ENCODE data around the gene ZNF185. TPM values are rescaled to one million over a fixed set of nuclear protein-coding genes. Genes with fewer than 3 reads are reported as not detected.

The ZNF185 gene
- total RNA-seq, 2 donors from 2014 or later = 2.3 TPM

- no peaks in the 10 kb centered on the region for H3K9me3 Mint-ChIP-seq
- H3K4me1 Mint-ChIP-seq = no peaks in the 10 kb centered on the region
- no peak overlapping the region for H3K4me3 Mint-ChIP-seq
- no peaks in the 10 kb centered on the region for H3K36me3 Mint-ChIP-seq (ENCODE audit: low read depth)
- ATAC-seq (replicated peaks) = no peak
- peaks cover 8% of the 10 kb centered on the region for H3K27me3 Mint-ChIP-seq
- H3K27ac Mint-ChIP-seq = no peak overlapping the region
Measured at GRCh38 chrX:152884171-152884570, 13.7 kb upstream of the ZNF185 start.

- no peak overlapping the region for H3K4me3 Mint-ChIP-seq
- H3K27ac Mint-ChIP-seq = no peak overlapping the region
- H3K4me1 Mint-ChIP-seq = no peaks in the 10 kb centered on the region
- H3K36me3 Mint-ChIP-seq (ENCODE audit: low read depth) = no peaks in the 10 kb centered on the region
- H3K27me3 Mint-ChIP-seq = peaks cover 22% of the 10 kb centered on the region
- no peak for ATAC-seq (replicated peaks)
- H3K9me3 Mint-ChIP-seq = no peaks in the 10 kb centered on the region
Measured at GRCh38 chrX:152886716-152887115, 11.2 kb upstream of the ZNF185 start.

- no peak for ATAC-seq (replicated peaks)
- Mint-ChIP-seq H3K27ac (no peak overlapping the region), H3K4me3 (no peak overlapping the region), H3K4me1 (no peaks in the 10 kb centered on the region), H3K27me3 (peaks cover 33% of the 10 kb centered on the region), H3K36me3 (ENCODE audit: low read depth) (no peaks in the 10 kb centered on the region), H3K9me3 (no peaks in the 10 kb centered on the region)
Measured at GRCh38 chrX:152892499-152892898, 5.4 kb upstream of the ZNF185 start.

GRCh38 chrX:152892999-152893891, 4.6 kb upstream of the ZNF185 start:
- ATAC-seq (replicated peaks) = no peak
- peaks cover 32% of the 10 kb centered on the region for H3K27me3 Mint-ChIP-seq

GRCh38 chrX:152893980-152894610, 3.8 kb upstream of the ZNF185 start:
- no peak overlapping the region for H3K4me3 Mint-ChIP-seq
- ATAC-seq (replicated peaks) = no peak
- H3K27me3 Mint-ChIP-seq = peaks cover 28% of the 10 kb centered on the region
- H3K36me3 Mint-ChIP-seq (ENCODE audit: low read depth) = no peaks in the 10 kb centered on the region
- H3K4me1 Mint-ChIP-seq = no peaks in the 10 kb centered on the region
- no peak overlapping the region for H3K27ac Mint-ChIP-seq
- H3K9me3 Mint-ChIP-seq = no peaks in the 10 kb centered on the region

More at GRCh38 chrX:152892999-152893891, 4.6 kb upstream of the ZNF185 start:
- Mint-ChIP-seq H3K27ac (no peak overlapping the region), H3K4me3 (no peak overlapping the region), H3K36me3 (ENCODE audit: low read depth) (no peaks in the 10 kb centered on the region), H3K4me1 (no peaks in the 10 kb centered on the region), H3K9me3 (no peaks in the 10 kb centered on the region)

- H3K9me3 Mint-ChIP-seq = no peaks in the 10 kb centered on the region
Measured at GRCh38 chrX:152895121-152895520, 2.7 kb upstream of the ZNF185 start.

GRCh38 chrX:152895724-152896420, 2.0 kb upstream of the ZNF185 start:
- no peak overlapping the region for H3K27ac Mint-ChIP-seq
- H3K27me3 Mint-ChIP-seq = peaks cover 19% of the 10 kb centered on the region
- no peaks in the 10 kb centered on the region for H3K36me3 Mint-ChIP-seq (ENCODE audit: low read depth)
- H3K9me3 Mint-ChIP-seq = no peaks in the 10 kb centered on the region
- H3K4me1 Mint-ChIP-seq = no peaks in the 10 kb centered on the region
- no peak overlapping the region for H3K4me3 Mint-ChIP-seq
- ATAC-seq (replicated peaks) = no peak

More at GRCh38 chrX:152895121-152895520, 2.7 kb upstream of the ZNF185 start:
- no peak overlapping the region for H3K27ac Mint-ChIP-seq
- no peaks in the 10 kb centered on the region for H3K4me1 Mint-ChIP-seq
- H3K36me3 Mint-ChIP-seq (ENCODE audit: low read depth) = no peaks in the 10 kb centered on the region
- peaks cover 21% of the 10 kb centered on the region for H3K27me3 Mint-ChIP-seq
- no peak for ATAC-seq (replicated peaks)
- H3K4me3 Mint-ChIP-seq = no peak overlapping the region

GRCh38 chrX:152896450-152896849, 1.4 kb upstream of the ZNF185 start:
- no peak for ATAC-seq (replicated peaks)
- Mint-ChIP-seq H3K27me3 (peaks cover 14% of the 10 kb centered on the region), H3K4me1 (no peaks in the 10 kb centered on the region), H3K4me3 (no peak overlapping the region), H3K36me3 (ENCODE audit: low read depth) (no peaks in the 10 kb centered on the region), H3K27ac (no peak overlapping the region), H3K9me3 (no peaks in the 10 kb centered on the region)

GRCh38 chrX:152898442-152898841, 575 bp downstream of the ZNF185 start:
- no peak overlapping the region for H3K27ac Mint-ChIP-seq
- H3K27me3 Mint-ChIP-seq = peaks cover 17% of the 10 kb centered on the region
- ATAC-seq (replicated peaks) = no peak
- no peak overlapping the region for H3K4me3 Mint-ChIP-seq
- no peaks in the 10 kb centered on the region for H3K4me1 Mint-ChIP-seq
- H3K36me3 Mint-ChIP-seq (ENCODE audit: low read depth) = no peaks in the 10 kb centered on the region
- H3K9me3 Mint-ChIP-seq = no peaks in the 10 kb centered on the region

GRCh38 chrX:152899111-152899873, 1.4 kb downstream of the ZNF185 start:
- Mint-ChIP-seq H3K27me3 (peaks cover 17% of the 10 kb centered on the region), H3K9me3 (no peaks in the 10 kb centered on the region), H3K36me3 (ENCODE audit: low read depth) (no peaks in the 10 kb centered on the region), H3K4me1 (no peaks in the 10 kb centered on the region), H3K27ac (no peak overlapping the region), H3K4me3 (no peak overlapping the region)
- no peak for ATAC-seq (replicated peaks)

- no peak for ATAC-seq (replicated peaks)
- Mint-ChIP-seq H3K27ac (no peak overlapping the region), H3K4me3 (no peak overlapping the region), H3K9me3 (no peaks in the 10 kb centered on the region), H3K36me3 (ENCODE audit: low read depth) (no peaks in the 10 kb centered on the region), H3K27me3 (peaks cover 17% of the 10 kb centered on the region), H3K4me1 (no peaks in the 10 kb centered on the region)
Measured at GRCh38 chrX:152899874-152900719, 2.2 kb downstream of the ZNF185 start.

- H3K36me3 Mint-ChIP-seq (ENCODE audit: low read depth) = no peaks in the 10 kb centered on the region
- peak; percentile 16 for ATAC-seq (replicated peaks)
- H3K27me3 Mint-ChIP-seq = peaks cover 14% of the 10 kb centered on the region
- H3K27ac Mint-ChIP-seq = no peak overlapping the region
- H3K9me3 Mint-ChIP-seq = no peaks in the 10 kb centered on the region
- H3K4me3 Mint-ChIP-seq = no peak overlapping the region
- no peaks in the 10 kb centered on the region for H3K4me1 Mint-ChIP-seq
Measured at GRCh38 chrX:152900937-152901445, 3.1 kb downstream of the ZNF185 start.

- Mint-ChIP-seq H3K9me3 (no peaks in the 10 kb centered on the region), H3K36me3 (ENCODE audit: low read depth) (no peaks in the 10 kb centered on the region), H3K27me3 (peaks cover 4% of the 10 kb centered on the region), H3K4me1 (no peaks in the 10 kb centered on the region), H3K27ac (no peak overlapping the region), H3K4me3 (no peak overlapping the region)
- no peak for ATAC-seq (replicated peaks)
Measured at GRCh38 chrX:152901816-152902501, 4.1 kb downstream of the ZNF185 start.

Measured in activated T-helper 17 cell treated with anti-CD3 and anti-CD28 coated beads, Interleukin-2, amount 50 U/mL, for 72 hours (primary cell).